ENCODE data around the gene TMSB4X. TPM values are rescaled to one million over a fixed set of nuclear protein-coding genes. Genes with fewer than 3 reads are reported as not detected.

The TMSB4X gene
- total RNA-seq, 2 experiments from 2014 or later = 1,476 to 1,540 TPM

DNA sequence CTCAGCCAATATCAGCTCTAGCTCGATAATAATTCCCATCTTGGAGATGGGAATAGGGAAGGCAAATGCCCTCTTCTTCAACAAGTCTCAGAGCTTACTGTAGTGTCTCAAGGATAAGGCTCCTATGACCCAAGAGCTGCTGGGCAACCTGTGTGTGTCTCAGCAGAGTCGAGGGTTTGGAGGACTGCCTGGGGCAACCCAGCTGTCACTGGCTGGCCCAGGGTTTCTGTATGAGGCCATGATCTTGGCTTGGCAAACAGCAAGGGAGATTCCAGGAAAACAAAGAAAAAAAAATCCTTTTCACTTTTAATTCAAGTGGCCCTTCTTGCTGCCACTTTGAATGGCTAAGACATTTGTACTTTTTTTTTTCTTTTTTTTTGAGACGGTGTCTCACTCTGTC lies 34.4 kb downstream of the TMSB4X start:
- Histone ChIP-seq H3K4me3 (ENCODE audit: low read depth, low read length, poor library complexity, severe bottlenecking) (no peak overlapping the region), H3K27ac (ENCODE audit: low read depth, low read length, poor library complexity, severe bottlenecking) (no peak overlapping the region), H2AFZ (ENCODE audit: low read length) (no peak overlapping the region), H3K36me3 (ENCODE audit: insufficient read depth, low read length) (no peaks in the 10 kb centered on the region), H3K9me2 (ENCODE audit: insufficient read depth, low read length) (no peaks in the 10 kb centered on the region), H3K9me3 (ENCODE audit: low read length) (no peaks in the 10 kb centered on the region), H4K20me1 (ENCODE audit: insufficient read depth, low read length) (no peaks in the 10 kb centered on the region), H3K4me1 (ENCODE audit: insufficient read depth, low read length, poor library complexity, severe bottlenecking) (peaks cover 58% of the 10 kb centered on the region), H3K4me2 (ENCODE audit: low read length) (no peak overlapping the region), H3K79me2 (ENCODE audit: insufficient read depth, low read depth, low read length) (no peaks in the 10 kb centered on the region)
- ChIA-PET POLR2A (interaction anchor here (0.6 to 1.5 kb wide), 3 partner anchors 8 to 31 kb away, joined by 3 to 5 read pairs (median 3); no protein-coding TSS in a partner anchor), CTCF (ENCODE audit: unreplicated experiment) (no interaction called here)
- no peak for DNase-seq (ENCODE audit: low spot score)
- no peak for TF ChIP-seq CTCF (conservative IDR thresholded peaks at IDR 0.05; ENCODE audit: low read length)
- no peak for TF ChIP-seq EZH2phosphoT487 (IDR thresholded peaks at IDR 0.05; ENCODE audit: borderline replicate concordance, low read depth, low read length)
- intact Hi-C loops (cut with micrococcal nuclease; ENCODE audit: unreplicated experiment) = no loop called here
- BruUV-seq (replicated peaks) = no TSS peak

DNA sequence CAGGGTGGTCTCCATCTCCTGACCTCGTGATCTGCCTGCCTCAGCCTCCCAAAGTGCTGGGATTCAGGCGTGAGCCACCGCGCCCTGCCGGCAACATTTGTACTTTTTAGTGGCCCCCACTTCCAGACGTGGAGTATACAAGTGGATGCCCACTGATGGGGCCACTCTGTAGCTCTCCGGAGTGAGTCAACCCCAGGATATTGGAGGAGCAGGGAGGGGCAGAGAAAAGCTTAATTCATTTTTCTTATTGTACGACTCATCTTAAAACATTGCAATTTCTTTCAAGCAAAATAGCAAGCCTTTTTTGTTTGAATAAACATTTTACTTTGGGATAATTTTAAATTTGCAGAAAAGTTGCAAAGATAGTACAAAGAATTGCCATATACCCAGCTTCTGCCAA lies 34.9 kb downstream of the TMSB4X start:
- BruUV-seq (replicated peaks) = no TSS peak
- no peak overlapping the region for H3K27ac ChIP-seq (ENCODE audit: low read depth, low read length, poor library complexity, severe bottlenecking)
- no peak overlapping the region for H3K4me3 ChIP-seq (ENCODE audit: low read depth, low read length, poor library complexity, severe bottlenecking)
- H4K20me1 ChIP-seq (ENCODE audit: insufficient read depth, low read length) = no peaks in the 10 kb centered on the region
- H2AFZ ChIP-seq (ENCODE audit: low read length) = no peak overlapping the region
- no peaks in the 10 kb centered on the region for H3K9me2 ChIP-seq (ENCODE audit: insufficient read depth, low read length)
- H3K4me1 ChIP-seq (ENCODE audit: insufficient read depth, low read length, poor library complexity, severe bottlenecking) = peaks cover 57% of the 10 kb centered on the region
- no peaks in the 10 kb centered on the region for H3K79me2 ChIP-seq (ENCODE audit: insufficient read depth, low read depth, low read length)
- no peak for DNase-seq (ENCODE audit: low spot score)
- CTCF ChIA-PET (ENCODE audit: unreplicated experiment) = no interaction called here
- no peak overlapping the region for H3K4me2 ChIP-seq (ENCODE audit: low read length)
- H3K36me3 ChIP-seq (ENCODE audit: insufficient read depth, low read length) = no peaks in the 10 kb centered on the region
- POLR2A ChIA-PET = interaction anchor here (0.6 to 1.5 kb wide), 2 partner anchors 18 to 31 kb away, joined by 3 to 5 read pairs; no protein-coding TSS in a partner anchor
- no peaks in the 10 kb centered on the region for H3K9me3 ChIP-seq (ENCODE audit: low read length)
- intact Hi-C loops (cut with micrococcal nuclease; ENCODE audit: unreplicated experiment) = no loop called here
- TF ChIP-seq CTCF (conservative IDR thresholded peaks at IDR 0.05; ENCODE audit: low read length) (no peak), EZH2phosphoT487 (IDR thresholded peaks at IDR 0.05; ENCODE audit: borderline replicate concordance, low read depth, low read length) (no peak)

- intact Hi-C loops (cut with micrococcal nuclease; ENCODE audit: unreplicated experiment) = no loop called here
- Histone ChIP-seq H3K4me2 (ENCODE audit: low read length) (no peak overlapping the region), H3K4me1 (ENCODE audit: insufficient read depth, low read length, poor library complexity, severe bottlenecking) (peaks cover 50% of the 10 kb centered on the region), H3K9me2 (ENCODE audit: insufficient read depth, low read length) (no peaks in the 10 kb centered on the region), H3K4me3 (ENCODE audit: low read depth, low read length, poor library complexity, severe bottlenecking) (no peak overlapping the region), H3K27ac (ENCODE audit: low read depth, low read length, poor library complexity, severe bottlenecking) (no peak overlapping the region), H3K9me3 (ENCODE audit: low read length) (no peaks in the 10 kb centered on the region), H4K20me1 (ENCODE audit: insufficient read depth, low read length) (no peaks in the 10 kb centered on the region), H2AFZ (ENCODE audit: low read length) (no peak overlapping the region), H3K36me3 (ENCODE audit: insufficient read depth, low read length) (no peaks in the 10 kb centered on the region), H3K79me2 (ENCODE audit: insufficient read depth, low read depth, low read length) (no peaks in the 10 kb centered on the region)
- TF ChIP-seq EZH2phosphoT487 (IDR thresholded peaks at IDR 0.05; ENCODE audit: borderline replicate concordance, low read depth, low read length) (no peak), CTCF (conservative IDR thresholded peaks at IDR 0.05; ENCODE audit: low read length) (no peak)
- POLR2A ChIA-PET = no interaction called here
- DNase-seq (ENCODE audit: low spot score) = no peak
- CTCF ChIA-PET (ENCODE audit: unreplicated experiment) = interaction anchor here (1.0 kb wide), 1 partner anchor 60 kb away, joined by 3 read pairs; no protein-coding TSS in a partner anchor
- BruUV-seq (replicated peaks) = no TSS peak
Measured at GRCh38 chrX:13010546-13010945, 35.6 kb downstream of the TMSB4X start.

All from OCI-LY7 (cell line).